ENCODE results near the gene NPAS3. TPM values are rescaled to one million over a fixed set of nuclear protein-coding genes. Genes with fewer than 3 reads are reported as not detected.

Gene NPAS3
- total RNA-seq, 1 experiment from 2014 or later: not detected

DNA sequence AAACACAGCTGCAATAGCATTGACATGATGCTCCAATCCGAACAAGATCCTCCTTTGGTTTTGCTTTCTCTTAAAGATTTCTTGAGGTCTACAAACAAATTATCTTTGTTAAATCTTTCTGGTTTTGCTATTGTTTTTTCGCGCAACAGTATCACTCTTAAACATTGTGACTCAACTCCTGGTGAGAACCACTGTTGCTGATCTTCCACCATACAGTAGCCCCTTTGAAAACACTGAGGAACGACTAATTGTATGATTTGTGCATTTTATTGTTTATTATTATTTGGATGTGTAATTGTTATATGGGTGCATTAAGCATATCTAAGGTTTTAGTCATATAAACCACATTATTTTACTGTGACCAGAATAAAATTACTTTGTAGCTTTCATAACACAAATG, 729.4 kb downstream of the NPAS3 start:
- POLR2A ChIA-PET (ENCODE audit: unreplicated experiment): interaction anchor here (0.5 kb wide), 1 partner anchor 433 kb away, joined by 8 read pairs; no protein-coding TSS in a partner anchor
- no TSS peak for BruUV-seq (replicated peaks)

DNA sequence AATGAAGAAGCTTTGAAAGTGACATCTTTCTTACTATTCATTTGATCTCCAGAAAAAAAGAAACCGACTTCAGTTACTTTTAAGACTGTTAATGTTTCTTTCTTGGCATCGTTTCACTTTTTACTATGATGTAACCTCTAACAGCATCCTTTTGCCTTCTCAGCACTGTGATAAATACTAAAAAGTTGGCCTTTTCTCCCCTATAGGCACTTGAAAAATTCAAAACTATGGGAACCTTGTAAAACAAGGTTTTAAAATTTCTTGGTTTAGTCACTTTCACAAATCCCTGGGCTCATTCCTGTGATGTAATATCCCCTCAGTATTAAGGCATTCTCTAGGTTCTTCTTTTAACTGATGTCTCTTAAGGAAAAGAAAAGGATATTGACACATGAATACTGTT, 730.4 kb downstream of the NPAS3 start:
- CTCF ChIA-PET: no interaction called here
- intact Hi-C loops (cut with micrococcal nuclease; ENCODE audit: unreplicated experiment): no loop called here
- no TSS peak for BruUV-seq (replicated peaks)

More for the DNA sequence above, 729.4 kb downstream of the NPAS3 start:
- no peaks in the 10 kb centered on the region for H3K27me3 ChIP-seq (ENCODE audit: insufficient read depth, low read depth)
- H3K4me1 ChIP-seq (replicated peaks; ENCODE audit: insufficient read depth): no peaks in the 10 kb centered on the region
- no peaks in the 10 kb centered on the region for H3K79me2 ChIP-seq (ENCODE audit: low read depth)
- H3K27ac ChIP-seq: no peak overlapping the region
- H2AFZ ChIP-seq: no peak overlapping the region
- DNase-seq: no peak
- no peaks in the 10 kb centered on the region for H3F3A ChIP-seq (ENCODE audit: insufficient read depth, low read depth)
- H3K36me3 ChIP-seq (ENCODE audit: low read depth): no peaks in the 10 kb centered on the region
- no peak overlapping the region for H3K4me3 ChIP-seq
- TF ChIP-seq, protein P1, sequence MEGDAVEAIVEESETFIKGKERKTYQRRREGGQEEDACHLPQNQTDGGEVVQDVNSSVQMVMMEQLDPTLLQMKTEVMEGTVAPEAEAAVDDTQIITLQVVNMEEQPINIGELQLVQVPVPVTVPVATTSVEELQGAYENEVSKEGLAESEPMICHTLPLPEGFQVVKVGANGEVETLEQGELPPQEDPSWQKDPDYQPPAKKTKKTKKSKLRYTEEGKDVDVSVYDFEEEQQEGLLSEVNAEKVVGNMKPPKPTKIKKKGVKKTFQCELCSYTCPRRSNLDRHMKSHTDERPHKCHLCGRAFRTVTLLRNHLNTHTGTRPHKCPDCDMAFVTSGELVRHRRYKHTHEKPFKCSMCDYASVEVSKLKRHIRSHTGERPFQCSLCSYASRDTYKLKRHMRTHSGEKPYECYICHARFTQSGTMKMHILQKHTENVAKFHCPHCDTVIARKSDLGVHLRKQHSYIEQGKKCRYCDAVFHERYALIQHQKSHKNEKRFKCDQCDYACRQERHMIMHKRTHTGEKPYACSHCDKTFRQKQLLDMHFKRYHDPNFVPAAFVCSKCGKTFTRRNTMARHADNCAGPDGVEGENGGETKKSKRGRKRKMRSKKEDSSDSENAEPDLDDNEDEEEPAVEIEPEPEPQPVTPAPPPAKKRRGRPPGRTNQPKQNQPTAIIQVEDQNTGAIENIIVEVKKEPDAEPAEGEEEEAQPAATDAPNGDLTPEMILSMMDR (conservative IDR thresholded peaks at IDR 0.05): no peak
- no peak for TF ChIP-seq EZH2 (IDR thresholded peaks at IDR 0.05; ENCODE audit: low read depth)
- no peaks in the 10 kb centered on the region for H3K9me2 ChIP-seq (ENCODE audit: insufficient read depth)
- H3K4me2 ChIP-seq: no peak overlapping the region
- intact Hi-C loops (cut with micrococcal nuclease; ENCODE audit: unreplicated experiment): no loop called here
- no peaks in the 10 kb centered on the region for H4K20me1 ChIP-seq (ENCODE audit: insufficient read depth)
- CTCF ChIA-PET: no interaction called here
- no peaks in the 10 kb centered on the region for H3K9me3 ChIP-seq (ENCODE audit: insufficient read depth, low read depth)

DNA sequence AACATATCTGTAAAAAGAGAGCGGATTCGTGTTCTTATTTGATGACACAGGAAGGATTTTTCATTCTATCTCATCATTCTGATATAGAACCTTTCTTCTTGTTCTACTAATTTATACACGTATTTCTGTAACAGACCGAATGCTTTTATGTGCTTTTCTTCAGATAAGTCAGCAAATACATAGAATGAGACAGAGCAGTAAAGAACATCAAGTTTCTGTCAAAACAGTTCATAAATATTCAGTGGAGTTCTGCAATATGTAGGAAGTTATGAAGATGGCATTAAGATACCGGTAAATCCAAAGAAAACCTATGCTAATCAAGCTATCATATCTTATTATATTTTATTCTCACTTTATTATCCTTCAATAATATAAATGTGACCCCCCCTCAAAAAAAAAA, 731.6 kb downstream of the NPAS3 start:
- no peaks in the 10 kb centered on the region for H3K79me2 ChIP-seq (ENCODE audit: low read depth)
- no peaks in the 10 kb centered on the region for H3K27me3 ChIP-seq (ENCODE audit: insufficient read depth, low read depth)
- no TSS peak for BruUV-seq (replicated peaks)
- no peaks in the 10 kb centered on the region for H3K9me2 ChIP-seq (ENCODE audit: insufficient read depth)
- no peak overlapping the region for H3K27ac ChIP-seq
- no peak overlapping the region for H3K4me2 ChIP-seq
- H3K4me3 ChIP-seq: no peak overlapping the region
- CTCF ChIA-PET: no interaction called here
- no peaks in the 10 kb centered on the region for H3K36me3 ChIP-seq (ENCODE audit: low read depth)
- no peak overlapping the region for H2AFZ ChIP-seq
- intact Hi-C loops (cut with micrococcal nuclease; ENCODE audit: unreplicated experiment): no loop called here
- no peak for DNase-seq
- H4K20me1 ChIP-seq (ENCODE audit: insufficient read depth): no peaks in the 10 kb centered on the region
- TF ChIP-seq EZH2 (IDR thresholded peaks at IDR 0.05; ENCODE audit: low read depth): no peak
- TF ChIP-seq, protein P1 (conservative IDR thresholded peaks at IDR 0.05): no peak
- POLR2A ChIA-PET (ENCODE audit: unreplicated experiment): no interaction called here
- no peaks in the 10 kb centered on the region for H3K9me3 ChIP-seq (ENCODE audit: insufficient read depth, low read depth)
- no peaks in the 10 kb centered on the region for H3K4me1 ChIP-seq (replicated peaks; ENCODE audit: insufficient read depth)
- no peaks in the 10 kb centered on the region for H3F3A ChIP-seq (ENCODE audit: insufficient read depth, low read depth)

More for the DNA sequence above, 730.4 kb downstream of the NPAS3 start:
- H3K79me2 ChIP-seq (ENCODE audit: low read depth): no peaks in the 10 kb centered on the region
- no peak overlapping the region for H3K4me3 ChIP-seq
- no peak overlapping the region for H3K4me2 ChIP-seq
- H2AFZ ChIP-seq: no peak overlapping the region
- H3K9me2 ChIP-seq (ENCODE audit: insufficient read depth): no peaks in the 10 kb centered on the region
- TF ChIP-seq, protein P1 (conservative IDR thresholded peaks at IDR 0.05): no peak
- no peak for TF ChIP-seq EZH2 (IDR thresholded peaks at IDR 0.05; ENCODE audit: low read depth)
- H3K4me1 ChIP-seq (replicated peaks; ENCODE audit: insufficient read depth): no peaks in the 10 kb centered on the region
- no peaks in the 10 kb centered on the region for H3K9me3 ChIP-seq (ENCODE audit: insufficient read depth, low read depth)
- no peak for DNase-seq
- H3K27me3 ChIP-seq (ENCODE audit: insufficient read depth, low read depth): no peaks in the 10 kb centered on the region
- no peaks in the 10 kb centered on the region for H4K20me1 ChIP-seq (ENCODE audit: insufficient read depth)
- H3K27ac ChIP-seq: no peak overlapping the region
- H3K36me3 ChIP-seq (ENCODE audit: low read depth): no peaks in the 10 kb centered on the region
- POLR2A ChIA-PET (ENCODE audit: unreplicated experiment): no interaction called here
- no peaks in the 10 kb centered on the region for H3F3A ChIP-seq (ENCODE audit: insufficient read depth, low read depth)
